ENCODE measurements around the gene MAGI1.

The MAGI1 gene

DNA sequence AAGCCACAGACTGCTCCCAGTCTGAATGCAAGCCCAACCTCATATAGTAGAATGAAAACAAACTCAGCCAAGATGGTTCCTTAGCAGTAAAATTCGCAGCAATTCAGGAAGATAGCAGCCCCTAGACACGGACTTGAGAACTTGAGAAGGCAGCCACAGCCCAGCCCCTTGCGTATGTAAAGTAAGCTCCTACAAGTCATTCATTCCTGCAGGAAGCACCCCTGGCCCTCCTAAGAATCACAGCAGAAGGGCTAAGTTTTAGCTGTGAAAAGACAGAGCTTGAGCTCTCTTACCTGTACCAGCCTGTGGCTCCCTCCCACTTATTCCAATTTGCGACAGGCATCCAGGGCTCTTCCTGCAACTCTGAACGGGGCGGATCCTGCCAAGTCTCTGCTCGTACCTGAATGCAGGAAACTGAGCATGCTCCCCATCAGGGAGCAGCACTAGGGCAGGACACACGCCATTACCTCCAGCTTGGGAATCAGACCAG lies 136.4 kb downstream of the MAGI1 start:
- TF ChIP-seq, protein P1, sequence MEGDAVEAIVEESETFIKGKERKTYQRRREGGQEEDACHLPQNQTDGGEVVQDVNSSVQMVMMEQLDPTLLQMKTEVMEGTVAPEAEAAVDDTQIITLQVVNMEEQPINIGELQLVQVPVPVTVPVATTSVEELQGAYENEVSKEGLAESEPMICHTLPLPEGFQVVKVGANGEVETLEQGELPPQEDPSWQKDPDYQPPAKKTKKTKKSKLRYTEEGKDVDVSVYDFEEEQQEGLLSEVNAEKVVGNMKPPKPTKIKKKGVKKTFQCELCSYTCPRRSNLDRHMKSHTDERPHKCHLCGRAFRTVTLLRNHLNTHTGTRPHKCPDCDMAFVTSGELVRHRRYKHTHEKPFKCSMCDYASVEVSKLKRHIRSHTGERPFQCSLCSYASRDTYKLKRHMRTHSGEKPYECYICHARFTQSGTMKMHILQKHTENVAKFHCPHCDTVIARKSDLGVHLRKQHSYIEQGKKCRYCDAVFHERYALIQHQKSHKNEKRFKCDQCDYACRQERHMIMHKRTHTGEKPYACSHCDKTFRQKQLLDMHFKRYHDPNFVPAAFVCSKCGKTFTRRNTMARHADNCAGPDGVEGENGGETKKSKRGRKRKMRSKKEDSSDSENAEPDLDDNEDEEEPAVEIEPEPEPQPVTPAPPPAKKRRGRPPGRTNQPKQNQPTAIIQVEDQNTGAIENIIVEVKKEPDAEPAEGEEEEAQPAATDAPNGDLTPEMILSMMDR (conservative IDR thresholded peaks at IDR 0.05; ENCODE audit: low read depth, low read length), result no peak
- DNase-seq (ENCODE audit: low read depth), result no peak
- H3K4me3 ChIP-seq (ENCODE audit: low read length), result no peak overlapping the region

DNA sequence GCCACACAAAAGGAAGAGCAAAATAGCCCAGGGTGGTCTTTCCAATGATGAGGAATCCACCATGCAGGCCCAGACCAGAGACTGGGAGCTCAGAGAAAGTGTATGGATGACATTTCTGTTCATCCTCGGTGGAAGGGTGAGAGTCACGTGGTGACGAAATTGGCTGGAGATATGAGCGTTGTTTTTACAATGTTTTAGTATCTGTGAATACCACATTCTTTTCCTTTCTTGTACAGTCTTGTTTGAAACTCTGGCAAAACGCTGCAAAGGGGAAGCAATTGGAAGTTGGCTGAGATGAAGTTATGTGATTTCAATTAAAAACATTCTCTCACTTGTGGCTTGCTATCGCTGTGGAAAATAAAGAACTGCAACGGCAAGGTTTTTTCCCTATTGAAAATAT lies 137.5 kb downstream of the MAGI1 start:
- TF ChIP-seq, protein P1 (conservative IDR thresholded peaks at IDR 0.05; ENCODE audit: low read depth, low read length), result no peak
- H3K4me3 ChIP-seq (ENCODE audit: low read length), result no peak overlapping the region
- DNase-seq (ENCODE audit: low read depth), result no peak

DNA sequence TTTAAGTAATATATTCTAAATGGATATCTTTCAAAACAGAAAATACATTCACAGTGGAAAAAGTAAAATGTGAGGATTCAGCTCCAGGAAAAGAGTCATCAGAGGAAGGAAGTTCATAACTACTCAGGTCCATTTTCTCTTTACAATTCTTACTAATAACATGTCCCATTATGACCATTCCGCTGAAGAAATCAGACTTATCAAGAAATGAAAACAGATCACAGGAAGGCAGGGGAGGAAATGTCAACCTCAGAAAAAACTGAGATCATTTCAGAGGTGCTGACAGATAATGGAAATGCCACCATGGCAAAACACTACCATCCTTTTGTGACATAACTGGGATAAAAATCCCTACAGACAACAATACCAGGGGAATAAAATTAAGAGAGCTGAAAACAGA lies 139.5 kb downstream of the MAGI1 start:
- no peak for DNase-seq (ENCODE audit: low read depth)
- TF ChIP-seq, protein P1 (conservative IDR thresholded peaks at IDR 0.05; ENCODE audit: low read depth, low read length), result no peak
- H3K4me3 ChIP-seq (ENCODE audit: low read length), result no peak overlapping the region

DNA sequence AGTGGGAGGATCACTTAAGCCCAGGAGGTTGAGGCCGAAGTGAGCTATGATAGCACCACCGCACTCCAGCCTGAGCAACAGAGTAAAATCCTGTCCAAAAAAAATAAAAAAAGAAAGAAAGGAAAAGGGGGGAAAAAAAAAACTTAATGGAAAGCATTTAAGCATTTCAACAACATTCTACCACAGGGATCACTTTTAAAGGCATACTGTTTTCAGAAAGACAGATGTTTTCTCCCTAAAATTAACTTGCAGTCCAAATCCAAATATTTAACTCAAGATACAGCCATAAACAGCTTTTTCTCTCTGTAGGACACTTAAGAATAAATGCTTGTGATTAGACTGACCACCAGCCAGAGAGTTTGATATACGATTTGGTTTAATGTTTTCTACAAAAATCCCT lies 141.0 kb downstream of the MAGI1 start:
- DNase-seq (ENCODE audit: low read depth), result no peak
- TF ChIP-seq, protein P1 (conservative IDR thresholded peaks at IDR 0.05; ENCODE audit: low read depth, low read length), result no peak
- H3K4me3 ChIP-seq (ENCODE audit: low read length), result no peak overlapping the region

DNA sequence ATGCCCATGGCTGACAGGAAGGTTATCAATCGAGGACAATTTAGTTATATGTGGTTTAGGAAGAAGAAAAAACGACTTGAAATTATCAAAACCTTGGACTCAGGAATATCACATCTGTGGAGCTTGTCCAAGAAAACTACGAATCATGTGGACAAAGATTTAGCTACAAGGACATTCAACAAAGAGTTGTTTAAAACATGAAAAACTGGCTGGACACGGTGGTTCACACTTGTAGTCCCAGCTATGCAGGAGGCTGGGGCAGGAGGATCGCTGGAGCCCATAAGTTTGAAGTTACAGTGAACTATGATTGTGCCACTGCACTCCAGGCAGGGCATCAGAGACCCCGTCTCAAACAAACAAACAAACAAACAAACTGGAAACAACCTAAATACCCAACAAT lies 142.4 kb downstream of the MAGI1 start:
- no peak for DNase-seq (ENCODE audit: low read depth)
- no peak overlapping the region for H3K4me3 ChIP-seq (ENCODE audit: low read length)
- TF ChIP-seq, protein P1 (conservative IDR thresholded peaks at IDR 0.05; ENCODE audit: low read depth, low read length), result no peak

DNA sequence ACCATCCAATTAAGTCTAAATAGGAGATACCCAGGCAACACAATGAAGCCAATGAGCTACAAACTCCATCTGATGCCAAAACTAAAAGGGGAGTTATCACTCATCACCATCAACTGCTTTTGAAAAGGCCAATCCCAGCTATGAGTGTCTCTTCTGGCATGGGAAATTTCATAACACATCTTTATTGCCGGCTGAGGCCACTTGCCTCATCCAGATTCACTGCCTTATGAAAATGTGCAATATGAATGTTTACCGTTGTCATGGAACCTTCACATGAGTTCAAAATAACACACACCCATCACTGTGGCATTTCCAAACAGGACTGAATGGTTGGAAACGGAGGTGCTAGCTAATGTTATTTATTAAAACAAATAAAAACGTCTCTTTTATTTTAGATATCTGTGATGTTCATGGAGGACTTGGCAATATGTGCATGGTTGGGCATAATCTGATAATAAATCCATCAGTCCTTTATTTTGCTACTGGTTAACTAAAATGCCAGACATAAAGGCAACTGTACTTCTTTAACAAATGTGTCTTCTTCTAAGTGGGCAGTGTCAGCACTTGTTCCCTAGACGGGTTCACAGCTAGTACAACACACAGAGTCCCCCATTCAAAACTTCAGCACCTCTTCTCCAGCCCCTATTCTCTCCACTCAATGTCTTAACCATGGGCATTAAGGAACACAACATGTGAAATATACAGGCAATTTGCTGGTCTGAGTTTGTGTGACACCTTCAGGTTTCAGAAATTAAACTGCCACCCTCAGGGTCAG lies 143.9 kb downstream of the MAGI1 start:
- H3K4me3 ChIP-seq (ENCODE audit: low read length), result no peak overlapping the region
- TF ChIP-seq, protein P1 (conservative IDR thresholded peaks at IDR 0.05; ENCODE audit: low read depth, low read length), result no peak
- no peak for DNase-seq (ENCODE audit: low read depth)

DNA sequence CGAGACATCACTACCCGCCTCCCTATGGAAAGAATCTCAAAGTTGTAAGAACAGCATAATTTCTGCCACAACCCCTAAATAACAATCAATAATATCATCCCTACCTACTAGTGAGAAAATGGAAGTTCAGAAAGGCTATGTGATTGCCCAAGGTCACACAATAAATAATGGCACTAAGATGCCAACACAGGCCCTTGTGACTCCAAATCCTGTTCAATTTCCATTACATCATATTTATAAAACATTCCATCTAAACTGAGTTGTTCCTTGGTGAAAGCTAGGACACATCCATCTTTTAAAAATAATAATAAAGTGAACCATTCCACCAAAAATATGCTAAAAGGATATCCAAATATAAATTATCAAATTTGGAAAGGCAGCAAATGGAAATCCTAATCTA lies 144.6 kb downstream of the MAGI1 start:
- no peak overlapping the region for H3K4me3 ChIP-seq (ENCODE audit: low read length)
- no peak for DNase-seq (ENCODE audit: low read depth)
- TF ChIP-seq, protein P1 (conservative IDR thresholded peaks at IDR 0.05; ENCODE audit: low read depth, low read length), result no peak
